ENCODE measurements around the gene HBP1.
A peak's percentile ranks its signal among the peaks of the same experiment; 100 is the strongest.

HBP1 gene

DNA sequence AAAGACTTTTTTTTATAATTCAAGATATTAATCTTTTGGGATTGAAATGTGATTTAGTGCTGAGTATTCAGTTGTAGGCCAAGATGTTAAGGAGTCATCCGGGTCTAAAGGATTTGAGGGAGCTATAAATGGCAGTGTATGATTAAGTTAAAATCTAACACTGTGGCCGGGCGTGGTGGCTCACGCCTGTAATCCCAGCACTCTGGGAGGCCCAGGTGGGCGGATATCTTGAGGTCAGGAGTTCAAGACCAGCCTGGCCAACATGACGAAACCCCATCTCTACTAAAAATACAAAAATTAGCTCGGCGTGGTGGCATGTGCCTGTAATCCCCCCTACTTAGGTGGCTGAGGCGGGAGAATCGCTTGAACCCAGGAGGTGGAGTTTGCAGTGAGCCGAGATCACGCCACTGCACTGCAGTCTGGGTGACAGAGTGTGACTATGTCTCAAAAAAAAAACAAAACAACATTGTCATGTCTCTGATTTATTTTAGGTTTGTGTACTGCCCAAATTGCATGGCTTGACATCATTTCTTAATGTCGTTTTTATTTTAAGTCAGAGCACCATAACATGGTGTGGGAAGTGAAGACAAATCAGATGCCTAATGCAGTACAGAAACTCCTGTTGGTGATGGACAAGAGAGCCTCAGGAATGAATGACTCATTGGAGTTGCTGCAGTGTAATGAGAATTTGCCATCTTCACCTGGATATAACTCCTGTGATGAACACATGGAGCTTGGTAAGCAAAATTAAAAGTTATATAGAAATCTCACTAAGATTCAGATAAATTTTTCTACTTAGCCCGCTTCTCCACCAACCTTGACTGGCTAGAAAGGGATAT lies 10.7 kb downstream of the HBP1 start:
- DNase-seq (ENCODE audit: insufficient read length, low spot score) (peak; percentile 12), FAIRE-seq (no peak)

GRCh38 chr7:107180378-107180777 lies 11.6 kb downstream of the HBP1 start:
- DNase-seq (ENCODE audit: insufficient read length, low spot score): peak; percentile 10

DNA sequence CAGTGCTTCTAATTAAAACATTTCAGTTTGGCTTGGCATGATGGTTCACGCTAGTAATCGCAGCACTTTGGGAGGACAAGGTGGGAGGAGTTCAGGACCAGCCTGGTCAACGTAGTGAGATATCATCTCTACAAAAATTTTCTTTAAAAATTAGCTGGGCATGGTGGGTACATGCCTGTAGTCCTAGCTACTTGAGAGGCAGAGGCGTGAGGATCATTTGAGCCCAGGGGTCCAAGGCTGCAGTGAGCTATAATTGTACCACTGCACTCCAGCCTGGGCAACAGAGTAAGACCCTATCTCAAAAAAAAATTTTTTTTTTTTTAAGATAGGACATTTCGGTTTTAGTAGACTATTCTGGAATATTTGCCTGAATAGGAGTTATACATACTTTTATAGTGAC lies 12.4 kb downstream of the HBP1 start:
- no peak for FAIRE-seq
- DNase-seq (ENCODE audit: insufficient read length, low spot score): no peak

More at GRCh38 chr7:107180378-107180777, 11.6 kb downstream of the HBP1 start:
- no peak for FAIRE-seq

DNA sequence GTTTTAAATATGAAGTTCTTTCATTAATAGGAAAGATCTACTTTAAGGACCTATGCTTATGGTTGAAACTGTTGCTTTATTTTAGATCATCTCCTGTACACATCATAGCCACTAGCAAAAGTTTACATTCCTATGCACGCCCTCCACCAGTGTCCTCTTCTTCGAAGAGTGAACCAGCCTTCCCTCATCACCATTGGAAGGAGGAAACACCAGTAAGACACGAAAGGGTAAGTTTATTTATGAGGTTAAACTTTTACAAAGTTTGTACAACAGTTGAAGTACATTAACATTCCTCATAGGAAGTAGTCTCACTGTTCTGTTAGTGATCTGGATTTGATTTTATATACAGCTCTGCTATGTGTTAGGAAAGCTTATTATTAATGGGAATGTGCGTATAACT lies 16.9 kb downstream of the HBP1 start:
- FAIRE-seq: no peak
- no peak for DNase-seq (ENCODE audit: insufficient read length, low spot score)

GRCh38 chr7:107186240-107186639 lies 17.4 kb downstream of the HBP1 start:
- FAIRE-seq: no peak

DNA sequence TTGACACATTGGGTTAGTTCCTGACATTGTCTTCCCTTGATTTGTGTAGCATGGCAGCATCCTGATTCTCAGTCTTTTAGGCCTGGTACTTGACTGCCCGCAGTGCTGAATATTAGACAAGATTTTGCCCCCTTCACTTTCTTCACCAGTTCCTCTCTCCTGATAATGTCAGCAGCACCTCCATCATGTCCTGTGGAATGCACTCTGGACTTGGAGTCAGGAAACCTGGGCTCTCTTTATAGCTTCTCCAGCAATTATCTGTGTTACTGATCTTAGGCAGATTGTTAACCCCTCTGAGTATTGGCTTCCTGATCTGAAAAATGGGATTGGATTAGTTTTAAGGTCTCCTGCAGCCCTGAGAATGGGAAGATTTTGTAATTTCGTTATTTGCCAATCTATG lies 19.0 kb downstream of the HBP1 start:
- no peak for FAIRE-seq
- DNase-seq (ENCODE audit: insufficient read length, low spot score): no peak

More at GRCh38 chr7:107186240-107186639, 17.4 kb downstream of the HBP1 start:
- no peak for DNase-seq (ENCODE audit: insufficient read length, low spot score)

GRCh38 chr7:107190090-107190489 lies 21.3 kb downstream of the HBP1 start:
- DNase-seq (ENCODE audit: insufficient read length, low spot score) (no peak), FAIRE-seq (no peak)

DNA sequence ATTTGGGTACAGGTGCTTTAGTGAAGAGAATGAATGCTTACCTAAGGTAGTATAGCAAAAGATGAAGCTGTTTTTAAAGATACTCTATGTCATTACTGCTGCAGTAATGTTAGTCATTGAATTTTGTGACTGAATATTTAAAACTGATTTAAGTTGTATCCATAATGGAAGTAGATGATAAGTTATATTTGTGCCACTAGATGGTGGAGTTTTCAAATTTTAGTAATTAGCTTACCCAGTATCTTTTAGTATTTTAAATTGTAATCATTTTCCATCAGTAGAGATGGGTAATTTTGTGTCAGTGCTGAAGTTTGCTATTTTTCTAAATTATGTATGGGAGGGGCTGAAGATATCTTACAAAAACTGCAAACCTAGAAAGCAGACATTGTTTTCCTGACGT lies 25.2 kb downstream of the HBP1 start:
- no peak for DNase-seq (ENCODE audit: insufficient read length, low spot score)
- FAIRE-seq: no peak

GRCh38 chr7:107196834-107197610 lies 28.2 kb downstream of the HBP1 start:
- DNase-seq (ENCODE audit: insufficient read length, low spot score) (no peak), FAIRE-seq (no peak)

DNA sequence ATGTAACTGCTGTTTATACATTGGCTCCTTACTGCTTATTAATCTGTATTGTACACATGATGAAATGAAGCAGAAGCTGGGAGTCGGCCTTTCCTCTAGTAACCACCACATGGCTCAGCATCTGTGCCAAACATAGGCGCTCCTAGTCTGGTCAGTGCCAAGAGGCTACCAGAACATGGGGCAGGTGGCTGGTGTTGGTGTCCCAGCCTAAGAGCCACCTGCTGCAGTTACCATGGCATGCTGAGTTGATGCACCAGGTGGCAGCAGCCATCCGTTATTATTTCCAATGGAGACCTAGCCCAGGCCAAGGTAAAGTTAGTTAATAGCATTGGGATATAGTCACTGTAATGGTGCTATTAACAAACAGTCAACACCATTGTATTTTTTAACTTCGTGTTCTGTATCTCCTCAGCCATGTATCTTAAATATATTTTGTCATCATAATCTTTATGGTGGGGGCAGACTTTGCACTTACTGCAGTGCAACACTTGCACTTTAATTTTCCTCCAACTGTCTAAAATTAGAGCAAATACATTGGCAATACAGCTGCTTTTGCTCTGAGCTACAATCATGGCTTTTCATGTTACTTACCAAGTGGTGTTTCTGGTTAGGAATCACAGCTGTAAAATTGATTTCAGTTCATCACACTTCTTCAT lies 33.1 kb downstream of the HBP1 start:
- FAIRE-seq (no peak), DNase-seq (ENCODE audit: insufficient read length, low spot score) (peak; percentile 23)

- no peak for FAIRE-seq
- DNase-seq (ENCODE audit: insufficient read length, low spot score): no peak
Measured at GRCh38 chr7:107203607-107204006, 34.8 kb downstream of the HBP1 start.

- DNase-seq (ENCODE audit: insufficient read length, low spot score) (no peak), FAIRE-seq (no peak)
Measured at GRCh38 chr7:107206136-107206535, 37.3 kb downstream of the HBP1 start.

DNA sequence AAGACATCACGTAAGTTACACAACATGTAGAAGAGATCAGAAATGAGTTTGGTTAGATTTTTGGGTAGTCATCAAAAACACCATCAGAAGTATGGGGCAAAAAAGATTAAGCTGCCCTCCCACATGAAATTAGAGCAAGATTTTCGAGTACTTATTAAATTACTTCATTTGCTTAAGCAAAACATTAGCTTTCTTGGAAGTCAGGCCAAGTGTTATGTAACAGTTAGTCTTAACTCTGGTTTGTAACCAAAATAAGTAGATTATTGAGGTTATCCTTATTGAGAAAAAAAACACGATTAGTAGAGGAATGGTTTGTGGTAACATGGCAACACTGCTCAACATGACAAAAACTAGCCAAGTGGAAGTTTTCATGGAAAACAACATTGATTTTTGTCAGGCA lies 37.9 kb downstream of the HBP1 start:
- FAIRE-seq (no peak), DNase-seq (ENCODE audit: insufficient read length, low spot score) (no peak)

DNA sequence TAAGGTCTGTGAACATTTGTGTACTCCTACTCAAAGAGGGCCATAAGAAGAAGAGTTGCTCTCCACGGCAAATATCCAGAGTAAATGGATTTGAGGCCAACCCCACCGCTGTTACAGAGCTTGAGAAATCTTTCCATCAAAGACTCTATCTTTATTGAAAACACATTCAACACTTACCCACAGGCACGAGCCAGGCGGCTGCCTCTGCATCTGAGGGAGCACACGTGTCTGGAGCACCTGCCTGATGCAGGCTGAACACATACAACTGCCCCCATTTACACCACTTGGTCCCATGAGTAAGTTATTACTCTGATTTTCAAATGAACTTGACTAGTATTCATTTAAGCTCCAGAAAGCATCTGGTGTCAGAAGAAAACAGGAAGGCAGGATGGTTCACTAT lies 38.7 kb downstream of the HBP1 start:
- FAIRE-seq: no peak
- DNase-seq (ENCODE audit: insufficient read length, low spot score): no peak

- DNase-seq (ENCODE audit: insufficient read length, low spot score) (no peak), FAIRE-seq (no peak)
Measured at GRCh38 chr7:107208024-107208521, 39.3 kb downstream of the HBP1 start.

DNA sequence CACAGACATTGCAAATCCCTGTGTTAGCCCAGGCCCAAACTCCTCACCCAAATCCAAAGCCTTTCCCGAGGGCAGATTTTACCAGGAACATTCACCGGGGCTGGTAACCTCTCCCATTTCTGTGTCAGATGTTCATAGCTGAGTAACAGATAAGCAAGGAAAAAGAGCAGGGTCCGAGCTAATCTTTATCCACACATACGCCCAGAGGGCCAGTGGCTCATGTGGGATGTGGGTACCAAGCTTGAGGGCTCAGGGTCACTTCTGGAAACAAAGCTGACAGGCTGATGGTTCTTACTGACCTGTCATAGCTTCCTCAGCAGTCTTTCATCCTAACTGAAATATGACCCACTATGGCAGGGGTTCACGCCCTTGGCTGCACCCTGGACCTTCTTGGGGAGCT lies 39.8 kb downstream of the HBP1 start:
- no peak for FAIRE-seq
- DNase-seq (ENCODE audit: insufficient read length, low spot score): no peak

DNA sequence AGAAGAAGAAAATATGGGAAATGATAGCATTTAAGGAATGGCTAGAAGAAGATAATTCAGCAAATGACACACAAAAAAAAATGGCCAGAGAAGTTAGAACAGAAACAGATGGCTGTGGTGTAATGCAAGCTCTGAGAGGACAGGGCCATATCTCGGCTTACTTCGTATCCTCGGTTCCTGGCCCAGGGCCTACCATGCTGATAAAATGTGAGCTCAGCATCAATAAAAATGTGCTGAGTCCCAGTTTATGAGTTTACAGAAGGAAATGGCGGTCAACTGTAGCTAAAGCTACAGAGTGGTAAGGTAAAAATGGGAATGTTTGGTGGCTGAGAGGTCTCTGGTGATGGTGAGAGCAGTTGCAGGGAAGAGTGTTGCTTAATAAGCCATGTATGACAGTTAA lies 40.8 kb downstream of the HBP1 start:
- FAIRE-seq: no peak
- DNase-seq (ENCODE audit: insufficient read length, low spot score): no peak

- DNase-seq (ENCODE audit: insufficient read length, low spot score): no peak
- no peak for FAIRE-seq
Measured at GRCh38 chr7:107210400-107210799, 41.6 kb downstream of the HBP1 start.

DNA sequence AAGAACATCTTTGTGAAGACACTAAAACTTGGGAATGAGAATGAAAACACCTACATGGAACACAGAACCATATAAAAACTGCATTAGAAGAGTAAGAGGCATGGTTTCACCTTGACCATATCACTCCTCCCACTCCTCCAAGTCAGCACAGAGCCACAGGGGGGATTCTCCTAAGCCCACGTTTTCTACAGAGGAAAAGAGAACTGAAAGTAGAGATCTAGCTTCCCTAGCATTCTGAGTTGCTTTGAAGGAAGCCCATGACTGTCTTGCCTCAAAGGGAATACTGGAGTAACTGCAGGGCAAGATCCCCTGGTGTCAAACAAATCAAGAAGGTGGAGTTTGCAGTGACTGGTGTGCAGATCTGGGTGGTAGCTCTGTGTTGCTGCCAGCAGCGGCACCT lies 43.9 kb downstream of the HBP1 start:
- FAIRE-seq (no peak), DNase-seq (ENCODE audit: insufficient read length, low spot score) (no peak)

- FAIRE-seq (no peak), DNase-seq (ENCODE audit: insufficient read length, low spot score) (no peak)
Measured at GRCh38 chr7:107213193-107213788, 44.5 kb downstream of the HBP1 start.

DNA sequence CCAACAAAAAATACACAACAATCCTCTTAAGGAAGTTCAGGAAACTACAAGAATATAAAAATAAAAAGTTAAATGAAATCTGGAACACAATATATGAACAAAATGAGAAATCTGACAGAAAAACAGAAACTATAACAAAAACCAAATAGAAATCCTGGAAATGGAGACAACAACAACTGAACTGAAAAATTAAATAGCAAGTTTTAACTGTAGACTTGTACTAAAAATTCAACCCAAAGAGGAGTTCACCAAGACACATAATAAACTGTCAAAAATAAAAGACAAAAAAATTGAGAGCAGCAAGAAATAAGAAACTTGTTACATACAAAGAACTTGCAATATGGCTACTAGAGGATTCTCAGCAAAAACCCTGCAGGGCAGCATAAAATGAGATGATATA lies 45.1 kb downstream of the HBP1 start:
- no peak for DNase-seq (ENCODE audit: insufficient read length, low spot score)
- FAIRE-seq: no peak
